Osteoblast (primary cell): ENCODE measurements around the gene ADGRA1. TPM values are rescaled to one million over a fixed set of nuclear protein-coding genes. Genes with fewer than 3 reads are reported as not detected.

ENCODE experiments used
- DNase-seq: peaks from one replicate; pipeline ENCODE4 v3.0.0; 2011; ENCODE audit warnings: low spot score, mixed read lengths; ENCODE audit not compliant: insufficient read length; ENCODE audit errors: missing footprints
- H2AFZ ChIP-seq: 2 replicates; pipeline ENCODE4 v1.6.0; 2011; ENCODE audit warnings: mild to moderate bottlenecking, low read length
- H3K27ac ChIP-seq: 2 replicates; pipeline ENCODE4 v1.5.1; 2011; ENCODE audit warnings: mild to moderate bottlenecking, low read depth, low read length, moderate library complexity
- H3K27me3 ChIP-seq: 2 replicates; pipeline ENCODE4 v1.6.0; 2012; ENCODE audit warnings: mild to moderate bottlenecking, control low read depth, inconsistent platforms, low read length, moderate library complexity; ENCODE audit not compliant: insufficient read depth
- H3K36me3 ChIP-seq: 2 replicates; pipeline ENCODE4 v1.5.1; 2011; ENCODE audit warnings: mild to moderate bottlenecking, low read length, control low read depth, moderate library complexity; ENCODE audit not compliant: insufficient read depth
- H3K4me1 ChIP-seq: 2 replicates; pipeline ENCODE4 v1.5.1; 2011; ENCODE audit warnings: mild to moderate bottlenecking, low read length, control low read depth, moderate library complexity; ENCODE audit not compliant: insufficient read depth
- H3K4me2 ChIP-seq: 2 replicates; pipeline ENCODE4 v1.6.0; 2011; ENCODE audit warnings: mild to moderate bottlenecking, low read length; ENCODE audit not compliant: insufficient read depth
- H3K4me3 ChIP-seq: fragments of 200-600 bp; sonication (generic); 3 replicates; pipeline ENCODE4 v1.5.1; 2012; ENCODE audit warnings: mild to moderate bottlenecking, low read length, inconsistent platforms; ENCODE audit not compliant: insufficient read depth
- H3K79me2 ChIP-seq: 2 replicates; pipeline ENCODE4 v1.6.0; 2012; ENCODE audit warnings: mild to moderate bottlenecking, low read length, control low read depth, inconsistent platforms; ENCODE audit not compliant: insufficient read depth
- H3K9me3 ChIP-seq: 2 replicates; pipeline ENCODE4 v1.5.1; 2011; ENCODE audit warnings: low read depth, low read length, control low read depth
- H4K20me1 ChIP-seq: 2 replicates; pipeline ENCODE4 v1.6.0; 2012; ENCODE audit warnings: mild to moderate bottlenecking, low read length, control low read depth; ENCODE audit not compliant: insufficient read depth
- CTCF ChIP-seq: IDR thresholded peaks from 2 replicates; pipeline ENCODE4 v1.5.1; 2011; ENCODE audit warnings: mild to moderate bottlenecking, low read depth, low read length, moderate library complexity; ENCODE audit errors: extremely low read depth
- total RNA-seq: library from RNA; depleted of rRNA; stranded (reverse); fragments of >200 nt; gene quantifications from 2 replicates; pipeline ENCODE4 v1.2.3, GENCODE V29; 2012

Gene ADGRA1
- total RNA-seq, 1 donor = not detected

DNA sequence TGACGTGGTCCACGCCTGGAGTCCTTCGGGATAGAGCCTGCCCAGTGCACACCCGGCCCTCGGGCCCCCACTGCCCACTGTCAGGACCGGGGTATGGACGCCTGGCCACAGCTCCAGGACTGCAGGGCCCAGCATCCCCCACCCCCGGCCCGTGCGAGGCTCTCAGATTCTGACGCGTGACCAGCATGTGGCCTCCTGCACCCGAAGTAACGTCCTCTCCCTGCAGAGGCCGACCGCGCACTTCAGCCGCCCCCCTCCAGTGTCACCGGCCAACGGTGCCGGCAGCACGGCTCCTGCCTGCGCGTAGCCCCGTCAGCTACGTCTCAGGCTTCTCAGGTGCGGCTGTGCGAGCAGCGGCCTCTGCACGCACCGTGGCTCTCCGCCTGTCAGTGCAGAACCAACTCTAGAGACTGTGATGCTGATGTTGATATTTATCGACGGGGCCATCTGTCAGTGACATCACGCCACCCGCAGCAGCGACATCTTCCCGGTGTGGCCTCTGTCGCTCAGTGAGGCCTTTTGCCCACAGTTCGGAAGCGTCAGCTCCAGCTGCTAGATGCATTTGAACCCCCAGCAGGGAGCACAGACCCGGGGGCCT is 40.1 kb upstream of the ADGRA1 start:
- Histone ChIP-seq H4K20me1 (no peaks in the 10 kb centered on the region), H3K9me3 (no peaks in the 10 kb centered on the region), H3K4me1 (no peaks in the 10 kb centered on the region), H3K4me3 (no peak overlapping the region), H3K27ac (no peak overlapping the region), H3K4me2 (no peak overlapping the region), H3K27me3 (no peaks in the 10 kb centered on the region), H3K79me2 (no peaks in the 10 kb centered on the region), H2AFZ (no peak overlapping the region), H3K36me3 (no peaks in the 10 kb centered on the region)
- DNase-seq = no peak
- TF ChIP-seq CTCF = no peak

DNA sequence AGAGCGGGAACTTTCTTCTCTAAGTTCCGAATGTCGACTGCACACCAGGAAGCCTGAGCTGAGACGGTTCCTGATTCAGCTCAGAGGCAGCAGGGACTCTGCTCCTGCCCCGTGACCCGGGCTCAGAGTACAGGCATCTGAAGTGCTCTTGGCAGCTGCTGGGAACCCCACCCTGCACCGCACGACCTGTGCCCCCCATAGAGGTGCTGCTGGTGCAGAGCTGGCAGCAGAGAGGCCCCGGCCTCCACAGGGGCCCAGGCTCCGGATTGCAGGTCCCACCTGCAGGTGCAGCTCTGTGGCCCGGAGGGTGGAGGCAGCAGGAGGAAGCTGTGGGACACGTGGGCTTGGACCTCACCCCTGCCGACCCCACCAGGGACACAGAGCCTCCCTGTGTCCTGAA is 39.5 kb upstream of the ADGRA1 start:
- Histone ChIP-seq H3K9me3 (no peaks in the 10 kb centered on the region), H3K4me3 (no peak overlapping the region), H3K36me3 (no peaks in the 10 kb centered on the region), H3K27me3 (no peaks in the 10 kb centered on the region), H2AFZ (no peak overlapping the region), H4K20me1 (no peaks in the 10 kb centered on the region), H3K27ac (no peak overlapping the region), H3K4me1 (no peaks in the 10 kb centered on the region), H3K79me2 (no peaks in the 10 kb centered on the region), H3K4me2 (no peak overlapping the region)
- TF ChIP-seq CTCF = no peak
- no peak for DNase-seq

GRCh38 chr10:133048926-133049325 is 38.8 kb upstream of the ADGRA1 start:
- H3K27ac ChIP-seq = no peak overlapping the region
- H4K20me1 ChIP-seq = no peaks in the 10 kb centered on the region
- H3K4me2 ChIP-seq = no peak overlapping the region

DNA sequence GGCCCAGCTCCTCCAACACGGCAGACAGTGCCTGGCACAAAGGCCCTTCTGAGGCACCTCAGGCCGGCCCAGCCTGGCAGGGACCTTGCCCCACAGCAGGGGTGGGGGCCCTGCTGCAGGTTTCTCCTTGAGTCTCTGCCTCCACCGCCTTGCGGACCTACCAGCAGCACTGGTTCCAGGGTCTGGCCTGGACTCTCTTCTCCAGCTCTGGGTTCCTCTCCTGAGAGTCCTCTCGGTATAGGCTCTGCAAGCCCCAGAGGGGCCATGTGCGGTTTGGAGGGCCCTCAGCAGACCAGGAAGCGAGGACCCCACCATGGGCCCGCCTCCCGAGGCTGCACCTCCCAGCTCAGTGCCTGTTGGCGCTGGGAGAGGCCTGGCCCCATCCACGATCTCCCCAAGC is 38.1 kb upstream of the ADGRA1 start:
- Histone ChIP-seq H3K9me3 (no peaks in the 10 kb centered on the region), H3K4me1 (no peaks in the 10 kb centered on the region), H3K27ac (no peak overlapping the region), H3K27me3 (no peaks in the 10 kb centered on the region), H3K4me3 (no peak overlapping the region), H3K79me2 (no peaks in the 10 kb centered on the region), H2AFZ (no peak overlapping the region), H4K20me1 (no peaks in the 10 kb centered on the region), H3K4me2 (no peak overlapping the region), H3K36me3 (no peaks in the 10 kb centered on the region)
- TF ChIP-seq CTCF = no peak
- no peak for DNase-seq

More at GRCh38 chr10:133048926-133049325, 38.8 kb upstream of the ADGRA1 start:
- Histone ChIP-seq H3K27me3 (no peaks in the 10 kb centered on the region), H3K36me3 (no peaks in the 10 kb centered on the region), H3K4me3 (no peak overlapping the region), H3K79me2 (no peaks in the 10 kb centered on the region), H3K9me3 (no peaks in the 10 kb centered on the region), H3K4me1 (no peaks in the 10 kb centered on the region), H2AFZ (no peak overlapping the region)
- no peak for TF ChIP-seq CTCF
- DNase-seq = no peak
